HepG2 (cell line): Measurements from ENCODE around the gene TPX2. TPM values are rescaled to one million over a fixed set of nuclear protein-coding genes. Genes with fewer than 3 reads are reported as not detected.

Experiments used
- CC2D1A ChIP-seq: sonication (generic); formaldehyde crosslinking; IDR thresholded peaks from 2 replicates; pipeline ENCODE4 v1.8.1; 2023; ENCODE audit warnings: mild to moderate bottlenecking, missing genetic modification reagents
- ELF4 ChIP-seq: sonication (generic); formaldehyde crosslinking; IDR thresholded peaks from 2 replicates; pipeline ENCODE4 v1.5.0; 2020; ENCODE audit warnings: missing genetic modification reagents, mild to moderate bottlenecking, moderate library complexity, borderline replicate concordance
- GABPB1 ChIP-seq: IDR thresholded peaks from 2 replicates; pipeline ENCODE4 v1.6.1; 2016; ENCODE audit warnings: mild to moderate bottlenecking, missing genetic modification reagents, moderate library complexity, missing compliant biosample characterization
- GATAD1 ChIP-seq: IDR thresholded peaks from 2 replicates; pipeline ENCODE4 v1.6.1; 2016; ENCODE audit warnings: missing genetic modification reagents, missing compliant biosample characterization
- HNRNPUL1 ChIP-seq: fragments of 200-400 bp; formaldehyde crosslinking; IDR thresholded peaks from 2 replicates; pipeline ENCODE4 v1.6.1; 2017; ENCODE audit warnings: low read depth, mild to moderate bottlenecking, low read length, moderate library complexity
- KLF6 ChIP-seq: IDR thresholded peaks from 2 replicates; pipeline ENCODE4 v1.8.0; 2016; ENCODE audit warnings: missing biosample characterization, missing genetic modification reagents
- LCORL ChIP-seq, 2 experiments: fragments of 450-650 bp in 1 of 2; sonication (generic) in 1 of 2; formaldehyde crosslinking in 1 of 2; IDR thresholded peaks; 2 replicates each; pipeline versions ENCODE4 v1.5.0 to v1.6.1; 2017 to 2020; ENCODE audit warnings: antibody characterized with exemption in 1 of 2, missing genetic modification reagents in 1 of 2
- MED1 ChIP-seq: sonication (generic); formaldehyde crosslinking; IDR thresholded peaks from 2 replicates; pipeline ENCODE4 v1.4.0; 2020; ENCODE audit warnings: missing genetic modification reagents
- MXD4 ChIP-seq: IDR thresholded peaks from 2 replicates; pipeline ENCODE4 v1.6.1; 2016; ENCODE audit warnings: mild to moderate bottlenecking, missing biosample characterization, missing genetic modification reagents
- NAIF1 ChIP-seq: sonication (generic); formaldehyde crosslinking; IDR thresholded peaks from 2 replicates; pipeline ENCODE4 v1.5.0; 2020; ENCODE audit warnings: mild to moderate bottlenecking, missing genetic modification reagents, borderline replicate concordance
- NR3C1 ChIP-seq: sonication (generic); formaldehyde crosslinking; IDR thresholded peaks from 2 replicates; pipeline ENCODE4 v1.4.0; 2020; ENCODE audit warnings: missing genetic modification reagents
- PAX8 ChIP-seq: sonication (generic); formaldehyde crosslinking; IDR thresholded peaks from 2 replicates; pipeline ENCODE4 v1.8.0; 2022; ENCODE audit warnings: mild to moderate bottlenecking, missing genetic modification reagents, borderline replicate concordance
- RBAK ChIP-seq: sonication (generic); formaldehyde crosslinking; IDR thresholded peaks from 2 replicates; pipeline ENCODE4 v1.5.1; 2020; ENCODE audit warnings: mild to moderate bottlenecking, missing genetic modification reagents
- RORA ChIP-seq: sonication (generic); formaldehyde crosslinking; IDR thresholded peaks from 2 replicates; pipeline ENCODE4 v1.5.0; 2020; ENCODE audit warnings: mild to moderate bottlenecking, missing genetic modification reagents, moderate library complexity
- SIN3B ChIP-seq: fragments of 150-350 bp; IDR thresholded peaks from 2 replicates; pipeline ENCODE4 v1.6.1; 2014; ENCODE audit warnings: low read length
- SP5 ChIP-seq: IDR thresholded peaks from 2 replicates; pipeline ENCODE4 v1.6.1; 2016; ENCODE audit warnings: low read depth, borderline replicate concordance
- SRSF4 ChIP-seq: fragments of 200-400 bp; formaldehyde crosslinking; IDR thresholded peaks from one replicate; pipeline ENCODE4 v1.6.1; 2018; ENCODE audit warnings: mild to moderate bottlenecking, low read depth, low read length, moderate library complexity; ENCODE audit not compliant: poor library complexity, severe bottlenecking
- TBX3 ChIP-seq: fragments of 450-650 bp; IDR thresholded peaks from 2 replicates; pipeline ENCODE4 v1.6.1; 2017; ENCODE audit warnings: antibody characterized with exemption, mild to moderate bottlenecking, inconsistent platforms, borderline replicate concordance
- U2AF1 ChIP-seq: fragments of 200-400 bp; formaldehyde crosslinking; optimal IDR thresholded peaks from 2 replicates; pipeline ENCODE3; 2017; ENCODE audit warnings: mild to moderate bottlenecking, low read depth, low read length
- U2AF2 ChIP-seq: fragments of 200-400 bp; formaldehyde crosslinking; IDR thresholded peaks from 2 replicates; pipeline ENCODE4 v1.6.1; 2017; ENCODE audit warnings: low read depth, mild to moderate bottlenecking, low read length
- ZBTB7A ChIP-seq: sonication (generic); formaldehyde crosslinking; IDR thresholded peaks from 2 replicates; pipeline ENCODE4 v1.8.0; 2022; ENCODE audit warnings: mild to moderate bottlenecking, missing genetic modification reagents
- ZMYM4 ChIP-seq: sonication (generic); formaldehyde crosslinking; IDR thresholded peaks from 2 replicates; pipeline ENCODE4 v1.8.1; 2023; ENCODE audit warnings: mild to moderate bottlenecking, missing genetic modification reagents
- ZNF20 ChIP-seq: sonication (generic); formaldehyde crosslinking; IDR thresholded peaks from 2 replicates; pipeline ENCODE4 v1.4.0; 2020; ENCODE audit warnings: mild to moderate bottlenecking, moderate library complexity, missing genetic modification reagents
- ZNF331 ChIP-seq: sonication (generic); formaldehyde crosslinking; IDR thresholded peaks from 2 replicates; pipeline ENCODE4 v1.4.0; 2020; ENCODE audit warnings: missing genetic modification reagents
- ZNF703 ChIP-seq: sonication (generic); formaldehyde crosslinking; IDR thresholded peaks from 2 replicates; pipeline ENCODE4 v1.5.1; 2020; ENCODE audit warnings: missing genetic modification reagents, mild to moderate bottlenecking, moderate library complexity, borderline replicate concordance
- ZNF749 ChIP-seq: sonication (generic); formaldehyde crosslinking; IDR thresholded peaks from 2 replicates; pipeline ENCODE4 v1.8.0; 2022; ENCODE audit warnings: mild to moderate bottlenecking, missing genetic modification reagents, moderate library complexity, borderline replicate concordance
- polyA plus RNA-seq, 8 experiments: library from polyadenylated mRNA; depleted of rRNA in 3 of 8; stranded (reverse) in 7 of 8; unstranded in 1 of 8; fragments of >200 nt; fragmentation: Illumina TruSeq in 4 of 8; extraction: Trizol in 4 of 8; gene quantifications; 2 replicates each; pipeline versions ENCODE4 v1.2.1 to v1.2.3, GENCODE V29; 2011 to 2016; ENCODE audit warnings: low read depth in 4 of 8, missing spikeins in 1 of 8, mixed read lengths in 1 of 8; ENCODE audit not compliant: insufficient read depth in 1 of 8
- total RNA-seq, 5 experiments: library from RNA; depleted of rRNA; stranded (reverse); fragments of >200 nt; fragmentation: Illumina TruSeq; extraction: Trizol; gene quantifications; 2 replicates each; pipeline ENCODE4 v1.2.3, GENCODE V29; 2016; ENCODE audit warnings: low read depth in 1 of 5
- TF ChIP-seq, protein P1 (sequence below): sonication (generic); formaldehyde crosslinking; IDR thresholded peaks from 2 replicates; pipeline ENCODE4 v1.8.1; 2022; ENCODE audit warnings: low read depth, mild to moderate bottlenecking, missing genetic modification reagents
- TF ChIP-seq, protein P2 (sequence below): sonication (generic); formaldehyde crosslinking; conservative IDR thresholded peaks from 2 replicates; pipeline ENCODE4 v1.4.0; 2020; ENCODE audit warnings: missing genetic modification reagents

The TPX2 gene
- total and polyA plus RNA-seq, 2 of the 13 experiments (the other 11 are each of a cell fraction or from before 2014, with no cell fraction given) = 34.3 to 124 TPM

DNA sequence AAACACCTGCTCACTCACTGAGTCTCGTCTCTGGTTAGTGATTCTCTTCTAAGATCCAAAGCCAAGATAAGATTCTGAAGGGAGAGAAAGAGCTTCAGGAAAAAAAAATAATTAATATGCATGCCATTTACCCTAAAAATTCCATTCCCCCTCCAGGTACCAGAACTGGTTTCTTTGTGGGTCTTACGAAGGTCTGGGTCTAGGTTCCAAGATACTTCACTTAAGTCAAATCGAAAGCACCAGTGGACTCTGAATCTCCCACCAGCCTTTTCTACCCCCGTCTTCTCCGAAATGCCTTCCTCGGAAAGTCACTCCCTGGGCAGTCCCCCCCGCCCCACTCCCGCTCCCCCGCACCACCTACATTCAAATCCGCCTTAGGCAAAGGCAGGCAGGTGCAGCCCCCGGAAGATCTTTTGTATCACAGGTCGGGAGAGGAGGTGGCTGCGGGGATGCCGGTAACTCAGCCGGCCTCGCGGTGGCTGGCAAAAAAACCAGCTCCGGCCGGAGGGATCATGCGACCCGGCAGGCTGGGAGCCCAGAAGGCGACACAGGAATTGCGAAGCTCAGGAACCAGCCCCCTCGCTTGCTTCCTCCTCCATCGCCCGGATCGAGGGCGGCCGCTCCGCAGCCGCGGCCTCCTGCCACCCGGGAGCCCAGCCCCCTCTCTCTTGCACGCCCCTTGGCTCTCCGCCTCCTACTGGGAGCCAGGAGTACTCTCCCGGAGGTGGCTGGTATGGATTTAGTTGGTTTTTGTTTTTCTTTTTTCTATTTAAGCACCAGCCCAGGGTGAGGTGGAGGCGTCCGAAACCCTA is 16.6 kb upstream of the TPX2 start, which contains the start of gene BCL2L1 (continued):
- TF ChIP-seq MXD4 (CRISPR knock-in tag) = no peak
- TF ChIP-seq KLF6 (CRISPR knock-in tag) = no peak; the same call in 1 of the 2 replicates
- no peak for TF ChIP-seq ZNF20 (CRISPR knock-in tag)
- TF ChIP-seq, protein P1, sequence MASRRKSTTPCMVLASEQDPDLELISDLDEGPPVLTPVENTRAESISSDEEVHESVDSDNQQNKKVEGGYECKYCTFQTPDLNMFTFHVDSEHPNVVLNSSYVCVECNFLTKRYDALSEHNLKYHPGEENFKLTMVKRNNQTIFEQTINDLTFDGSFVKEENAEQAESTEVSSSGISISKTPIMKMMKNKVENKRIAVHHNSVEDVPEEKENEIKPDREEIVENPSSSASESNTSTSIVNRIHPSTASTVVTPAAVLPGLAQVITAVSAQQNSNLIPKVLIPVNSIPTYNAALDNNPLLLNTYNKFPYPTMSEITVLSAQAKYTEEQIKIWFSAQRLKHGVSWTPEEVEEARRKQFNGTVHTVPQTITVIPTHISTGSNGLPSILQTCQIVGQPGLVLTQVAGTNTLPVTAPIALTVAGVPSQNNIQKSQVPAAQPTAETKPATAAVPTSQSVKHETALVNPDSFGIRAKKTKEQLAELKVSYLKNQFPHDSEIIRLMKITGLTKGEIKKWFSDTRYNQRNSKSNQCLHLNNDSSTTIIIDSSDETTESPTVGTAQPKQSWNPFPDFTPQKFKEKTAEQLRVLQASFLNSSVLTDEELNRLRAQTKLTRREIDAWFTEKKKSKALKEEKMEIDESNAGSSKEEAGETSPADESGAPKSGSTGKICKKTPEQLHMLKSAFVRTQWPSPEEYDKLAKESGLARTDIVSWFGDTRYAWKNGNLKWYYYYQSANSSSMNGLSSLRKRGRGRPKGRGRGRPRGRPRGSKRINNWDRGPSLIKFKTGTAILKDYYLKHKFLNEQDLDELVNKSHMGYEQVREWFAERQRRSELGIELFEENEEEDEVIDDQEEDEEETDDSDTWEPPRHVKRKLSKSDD = no peak; the same call in 1 of the 2 replicates
- 0 out of 2 replicates have a peak, but pooled peaks have one; percentile 60 for TF ChIP-seq ZBTB7A (CRISPR knock-in tag)
- no peak; the same call in 1 of the 2 replicates for TF ChIP-seq U2AF2
- TF ChIP-seq TBX3 = peak; percentile 17; the same call in 1 of the 2 replicates
- TF ChIP-seq CC2D1A (CRISPR knock-in tag) = no peak
- no peak for TF ChIP-seq SIN3B
- peak; percentile 8; the same call in 1 of the 2 replicates for TF ChIP-seq ZNF331 (CRISPR knock-in tag)
- no peak for TF ChIP-seq RBAK (CRISPR knock-in tag)
- no peak for TF ChIP-seq ZNF749 (CRISPR knock-in tag)
- TF ChIP-seq LCORL (IDR thresholded peaks at IDR 0.05) = no peak
- no peak; the same call in 1 of the 2 replicates for TF ChIP-seq LCORL (CRISPR knock-in tag; IDR thresholded peaks at IDR 0.05)
- no peak for TF ChIP-seq SRSF4
- no peak for TF ChIP-seq MED1 (CRISPR knock-in tag)
- no peak; the same call in 1 of the 2 replicates for TF ChIP-seq ELF4 (CRISPR knock-in tag)
- TF ChIP-seq ZNF703 = peak; percentile 34; the same call in 1 of the 2 replicates
- TF ChIP-seq PAX8 (CRISPR knock-in tag) = no peak
- TF ChIP-seq RORA = no peak
- TF ChIP-seq, protein P2, sequence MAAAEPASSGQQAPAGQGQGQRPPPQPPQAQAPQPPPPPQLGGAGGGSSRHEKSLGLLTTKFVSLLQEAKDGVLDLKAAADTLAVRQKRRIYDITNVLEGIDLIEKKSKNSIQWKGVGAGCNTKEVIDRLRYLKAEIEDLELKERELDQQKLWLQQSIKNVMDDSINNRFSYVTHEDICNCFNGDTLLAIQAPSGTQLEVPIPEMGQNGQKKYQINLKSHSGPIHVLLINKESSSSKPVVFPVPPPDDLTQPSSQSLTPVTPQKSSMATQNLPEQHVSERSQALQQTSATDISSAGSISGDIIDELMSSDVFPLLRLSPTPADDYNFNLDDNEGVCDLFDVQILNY = no peak; the same call in 1 of the 2 replicates
- TF ChIP-seq U2AF1 = peak; percentile 94
- no peak for TF ChIP-seq HNRNPUL1
- no peak for TF ChIP-seq GATAD1 (CRISPR knock-in tag)
- TF ChIP-seq NAIF1 (CRISPR knock-in tag) = no peak; the same call in 1 of the 2 replicates
- peak; percentile 75 for TF ChIP-seq SP5 (CRISPR knock-in tag)
- TF ChIP-seq ZMYM4 (CRISPR knock-in tag) = no peak
- no peak for TF ChIP-seq NR3C1 (CRISPR knock-in tag)
- TF ChIP-seq GABPB1 (CRISPR knock-in tag) = no peak
